SK-N-SH treated with all-trans-retinoic acid at 6 μM for 48 hours (cell line): Measurements from ENCODE around the gene MALRD1.

ENCODE experiments used
- ARNTL ChIP-seq: fragments of 450-650 bp; formaldehyde crosslinking; IDR thresholded peaks from 2 replicates; pipeline ENCODE4 v1.5.0; 2020; ENCODE audit warnings: low read depth, mild to moderate bottlenecking, moderate library complexity, borderline replicate concordance
- CSRNP3 ChIP-seq: fragments of 250-450 bp; sonication (Bioruptor Pico); IDR thresholded peaks from 2 replicates; pipeline ENCODE4 v1.5.1; 2021; ENCODE audit warnings: mild to moderate bottlenecking, moderate library complexity
- GLIS3 ChIP-seq: fragments of 250-450 bp; sonication (Bioruptor Pico); IDR thresholded peaks from 2 replicates; pipeline ENCODE4 v1.5.0; 2020; ENCODE audit warnings: mild to moderate bottlenecking, moderate library complexity
- OSR1 ChIP-seq: fragments of 250-450 bp; sonication (Bioruptor Pico); IDR thresholded peaks from 2 replicates; pipeline ENCODE4 v1.8.0; 2022; ENCODE audit warnings: moderate library complexity, mild to moderate bottlenecking, inconsistent platforms
- POU6F1 ChIP-seq: fragments of 250-450 bp; sonication (Bioruptor Pico); IDR thresholded peaks from 2 replicates; pipeline ENCODE4 v1.8.0; 2021; ENCODE audit warnings: low read depth, mild to moderate bottlenecking, moderate library complexity, borderline replicate concordance
- PPARA ChIP-seq: fragments of 250-450 bp; sonication (Bioruptor Pico); IDR thresholded peaks from 2 replicates; pipeline ENCODE4 v1.5.0; 2020; ENCODE audit warnings: mild to moderate bottlenecking, borderline replicate concordance
- RARB ChIP-seq: fragments of 250-450 bp; sonication (Bioruptor Pico); IDR thresholded peaks from 2 replicates; pipeline ENCODE4 v1.8.0; 2021; ENCODE audit warnings: mild to moderate bottlenecking, moderate library complexity
- SNAI2 ChIP-seq: fragments of 250-450 bp; sonication (Bioruptor Pico); IDR thresholded peaks from 2 replicates; pipeline ENCODE4 v1.5.0; 2020; ENCODE audit warnings: mild to moderate bottlenecking, moderate library complexity
- TOX ChIP-seq: fragments of 250-450 bp; sonication (Bioruptor Pico); IDR thresholded peaks from 2 replicates; pipeline ENCODE4 v1.8.0; 2021; ENCODE audit warnings: mild to moderate bottlenecking, moderate library complexity, borderline replicate concordance
- ZC3H10 ChIP-seq: fragments of 250-450 bp; sonication (Bioruptor Pico); IDR thresholded peaks from 2 replicates; pipeline ENCODE4 v1.5.1; 2021; ENCODE audit warnings: mild to moderate bottlenecking, moderate library complexity
- ZFP3 ChIP-seq: fragments of 250-450 bp; sonication (Bioruptor Pico); IDR thresholded peaks from 2 replicates; pipeline ENCODE4 v1.5.0; 2020; ENCODE audit warnings: mild to moderate bottlenecking, moderate library complexity
- ZNF565 ChIP-seq: fragments of 450-650 bp; formaldehyde crosslinking; conservative IDR thresholded peaks from 2 replicates; pipeline ENCODE4 v1.5.0; 2020; ENCODE audit warnings: low read depth, mild to moderate bottlenecking, moderate library complexity
- TF ChIP-seq, protein P1 (sequence below): fragments of 250-450 bp; sonication (Bioruptor Pico); IDR thresholded peaks from 2 replicates; pipeline ENCODE4 v1.8.0; 2020; ENCODE audit warnings: mild to moderate bottlenecking, moderate library complexity, borderline replicate concordance
- TF ChIP-seq, protein P2 (sequence below): fragments of 250-450 bp; sonication (Bioruptor Pico); IDR thresholded peaks from 2 replicates; pipeline ENCODE4 v1.5.1; 2020; ENCODE audit warnings: low read depth, mild to moderate bottlenecking, moderate library complexity

DNA sequence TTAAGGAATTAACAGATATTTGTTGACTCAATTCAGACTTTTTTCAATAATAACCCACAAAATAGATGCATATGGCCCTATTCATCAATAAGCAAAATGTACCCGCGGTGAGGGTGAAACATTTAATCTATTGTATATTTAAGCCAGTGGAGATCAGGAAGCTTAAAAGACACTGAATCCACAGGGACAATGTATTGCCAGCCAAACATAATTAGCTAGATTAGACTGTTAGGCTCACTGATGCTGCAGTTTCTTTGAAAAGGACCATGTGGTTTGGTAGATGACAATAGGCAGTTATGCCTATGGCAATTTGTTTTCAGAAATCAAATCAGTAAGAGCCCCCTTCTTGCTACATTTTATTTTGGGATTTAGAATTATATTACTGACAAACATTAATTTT is 680.4 kb downstream of the MALRD1 start:
- TF ChIP-seq ZNF565: no peak
- TF ChIP-seq, protein P1, sequence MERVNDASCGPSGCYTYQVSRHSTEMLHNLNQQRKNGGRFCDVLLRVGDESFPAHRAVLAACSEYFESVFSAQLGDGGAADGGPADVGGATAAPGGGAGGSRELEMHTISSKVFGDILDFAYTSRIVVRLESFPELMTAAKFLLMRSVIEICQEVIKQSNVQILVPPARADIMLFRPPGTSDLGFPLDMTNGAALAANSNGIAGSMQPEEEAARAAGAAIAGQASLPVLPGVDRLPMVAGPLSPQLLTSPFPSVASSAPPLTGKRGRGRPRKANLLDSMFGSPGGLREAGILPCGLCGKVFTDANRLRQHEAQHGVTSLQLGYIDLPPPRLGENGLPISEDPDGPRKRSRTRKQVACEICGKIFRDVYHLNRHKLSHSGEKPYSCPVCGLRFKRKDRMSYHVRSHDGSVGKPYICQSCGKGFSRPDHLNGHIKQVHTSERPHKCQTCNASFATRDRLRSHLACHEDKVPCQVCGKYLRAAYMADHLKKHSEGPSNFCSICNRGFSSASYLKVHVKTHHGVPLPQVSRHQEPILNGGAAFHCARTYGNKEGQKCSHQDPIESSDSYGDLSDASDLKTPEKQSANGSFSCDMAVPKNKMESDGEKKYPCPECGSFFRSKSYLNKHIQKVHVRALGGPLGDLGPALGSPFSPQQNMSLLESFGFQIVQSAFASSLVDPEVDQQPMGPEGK: no peak
- no peak for TF ChIP-seq GLIS3 (CRISPR knock-in tag)
- no peak for TF ChIP-seq CSRNP3
- TF ChIP-seq, protein P2, sequence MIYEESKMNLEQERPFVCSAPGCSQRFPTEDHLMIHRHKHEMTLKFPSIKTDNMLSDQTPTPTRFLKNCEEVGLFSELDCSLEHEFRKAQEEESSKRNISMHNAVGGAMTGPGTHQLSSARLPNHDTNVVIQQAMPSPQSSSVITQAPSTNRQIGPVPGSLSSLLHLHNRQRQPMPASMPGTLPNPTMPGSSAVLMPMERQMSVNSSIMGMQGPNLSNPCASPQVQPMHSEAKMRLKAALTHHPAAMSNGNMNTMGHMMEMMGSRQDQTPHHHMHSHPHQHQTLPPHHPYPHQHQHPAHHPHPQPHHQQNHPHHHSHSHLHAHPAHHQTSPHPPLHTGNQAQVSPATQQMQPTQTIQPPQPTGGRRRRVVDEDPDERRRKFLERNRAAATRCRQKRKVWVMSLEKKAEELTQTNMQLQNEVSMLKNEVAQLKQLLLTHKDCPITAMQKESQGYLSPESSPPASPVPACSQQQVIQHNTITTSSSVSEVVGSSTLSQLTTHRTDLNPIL (CRISPR knock-in tag): no peak
- no peak for TF ChIP-seq OSR1 (CRISPR knock-in tag)
- TF ChIP-seq ARNTL (CRISPR knock-in tag): no peak
- no peak for TF ChIP-seq ZC3H10 (CRISPR knock-in tag)
- TF ChIP-seq TOX: no peak
- no peak for TF ChIP-seq ZFP3 (CRISPR knock-in tag)
- TF ChIP-seq PPARA: no peak
- TF ChIP-seq RARB (CRISPR knock-in tag): no peak
- TF ChIP-seq POU6F1 (CRISPR knock-in tag): no peak
- TF ChIP-seq SNAI2 (CRISPR knock-in tag): no peak
